HUES48 (cell line): ENCODE measurements around the gene CASK.

Experiments
- H3K27ac ChIP-seq: one replicate; pipeline ENCODE4 v1.7.0; 2013; ENCODE audit warnings: low read depth, low read length, inconsistent platforms
- H3K27me3 ChIP-seq: 2 replicates; pipeline ENCODE4 v1.6.1; 2013; ENCODE audit warnings: mild to moderate bottlenecking, low read length; ENCODE audit not compliant: control insufficient read depth, insufficient read depth
- H3K36me3 ChIP-seq: 2 replicates; pipeline ENCODE4 v1.6.1; 2013; ENCODE audit warnings: low read length; ENCODE audit not compliant: control insufficient read depth, insufficient read depth
- H3K4me1 ChIP-seq: 2 replicates; pipeline ENCODE4 v1.6.1; 2013; ENCODE audit warnings: mild to moderate bottlenecking, low read length; ENCODE audit not compliant: control insufficient read depth, insufficient read depth
- H3K4me3 ChIP-seq: 2 replicates; pipeline ENCODE4 v1.5.1; 2013; ENCODE audit warnings: mild to moderate bottlenecking, low read depth, low read length
- H3K9ac ChIP-seq: 2 replicates; pipeline ENCODE4 v1.6.1; 2013; ENCODE audit warnings: mild to moderate bottlenecking, low read depth, low read length, moderate library complexity
- H3K9me3 ChIP-seq: 2 replicates; pipeline ENCODE4 v1.6.1; 2013; ENCODE audit warnings: low read length; ENCODE audit not compliant: control insufficient read depth, insufficient read depth

Gene CASK, protein sequence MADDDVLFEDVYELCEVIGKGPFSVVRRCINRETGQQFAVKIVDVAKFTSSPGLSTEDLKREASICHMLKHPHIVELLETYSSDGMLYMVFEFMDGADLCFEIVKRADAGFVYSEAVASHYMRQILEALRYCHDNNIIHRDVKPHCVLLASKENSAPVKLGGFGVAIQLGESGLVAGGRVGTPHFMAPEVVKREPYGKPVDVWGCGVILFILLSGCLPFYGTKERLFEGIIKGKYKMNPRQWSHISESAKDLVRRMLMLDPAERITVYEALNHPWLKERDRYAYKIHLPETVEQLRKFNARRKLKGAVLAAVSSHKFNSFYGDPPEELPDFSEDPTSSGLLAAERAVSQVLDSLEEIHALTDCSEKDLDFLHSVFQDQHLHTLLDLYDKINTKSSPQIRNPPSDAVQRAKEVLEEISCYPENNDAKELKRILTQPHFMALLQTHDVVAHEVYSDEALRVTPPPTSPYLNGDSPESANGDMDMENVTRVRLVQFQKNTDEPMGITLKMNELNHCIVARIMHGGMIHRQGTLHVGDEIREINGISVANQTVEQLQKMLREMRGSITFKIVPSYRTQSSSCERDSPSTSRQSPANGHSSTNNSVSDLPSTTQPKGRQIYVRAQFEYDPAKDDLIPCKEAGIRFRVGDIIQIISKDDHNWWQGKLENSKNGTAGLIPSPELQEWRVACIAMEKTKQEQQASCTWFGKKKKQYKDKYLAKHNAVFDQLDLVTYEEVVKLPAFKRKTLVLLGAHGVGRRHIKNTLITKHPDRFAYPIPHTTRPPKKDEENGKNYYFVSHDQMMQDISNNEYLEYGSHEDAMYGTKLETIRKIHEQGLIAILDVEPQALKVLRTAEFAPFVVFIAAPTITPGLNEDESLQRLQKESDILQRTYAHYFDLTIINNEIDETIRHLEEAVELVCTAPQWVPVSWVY

GRCh38 chrX:41923211-41923977 is at the start of gene CASK:
Gene CASK (minus strand): TSS chrX:41923554. CDS start chrX:41922988, 566 bp downstream.
- H3K4me1 ChIP-seq: peaks cover 13% of the 10 kb centered on the region
- H3K9ac ChIP-seq: peak within 1 kb of the TSS; percentile 76
- H3K9me3 ChIP-seq: no peaks in the 10 kb centered on the region
- peak within 1 kb of the TSS; percentile 77 for H3K27ac ChIP-seq
- peak within 1 kb of the TSS; percentile 94 for H3K4me3 ChIP-seq
- H3K36me3 ChIP-seq: no peaks in the 10 kb centered on the region
- peaks cover 10% of the 10 kb centered on the region for H3K27me3 ChIP-seq

GRCh38 chrX:41971346-41971745 is 48.0 kb upstream of the CASK start:
- H3K4me3 ChIP-seq: no peak overlapping the region
- no peaks in the 10 kb centered on the region for H3K9me3 ChIP-seq
- H3K9ac ChIP-seq: no peak overlapping the region
- H3K27ac ChIP-seq: no peak overlapping the region
- H3K27me3 ChIP-seq: no peaks in the 10 kb centered on the region; the same call in none of the 2 replicates
- no peaks in the 10 kb centered on the region for H3K36me3 ChIP-seq
- peaks cover 12% of the 10 kb centered on the region for H3K4me1 ChIP-seq

GRCh38 chrX:41970419-41970818 is 47.1 kb upstream of the CASK start:
- Histone ChIP-seq H3K27me3 (no peaks in the 10 kb centered on the region; the same call in none of the 2 replicates), H3K4me1 (peaks cover 12% of the 10 kb centered on the region), H3K27ac (no peak overlapping the region), H3K9ac (no peak overlapping the region), H3K36me3 (no peaks in the 10 kb centered on the region), H3K9me3 (no peaks in the 10 kb centered on the region), H3K4me3 (no peak overlapping the region)

DNA sequence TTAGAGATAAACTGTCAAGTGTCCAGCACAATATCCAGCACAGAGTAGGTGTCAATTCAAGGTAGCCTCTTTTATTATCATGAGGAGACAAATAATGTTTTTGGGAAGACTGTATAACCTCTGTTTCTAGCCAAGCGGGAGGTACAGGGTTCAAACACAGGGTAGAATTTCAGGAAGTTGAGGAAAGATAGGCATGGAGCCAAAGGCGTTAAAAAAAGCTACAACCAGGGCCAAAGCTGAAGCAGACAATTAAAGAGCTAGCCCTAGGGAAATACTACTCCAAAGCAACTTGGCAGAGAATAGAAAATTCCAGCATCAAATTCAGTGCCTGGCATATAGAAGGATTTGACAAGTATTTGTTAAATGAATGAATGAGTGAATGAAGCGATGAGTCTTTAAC is 40.0 kb upstream of the CASK start:
- Histone ChIP-seq H3K27me3 (no peaks in the 10 kb centered on the region; the same call in 1 of the 2 replicates), H3K36me3 (no peaks in the 10 kb centered on the region), H3K9ac (no peak overlapping the region), H3K9me3 (no peaks in the 10 kb centered on the region), H3K4me1 (0 out of 2 replicates have a peak, but pooled peaks cover 7% of the 10 kb centered on the region), H3K27ac (no peak overlapping the region), H3K4me3 (no peak overlapping the region)

DNA sequence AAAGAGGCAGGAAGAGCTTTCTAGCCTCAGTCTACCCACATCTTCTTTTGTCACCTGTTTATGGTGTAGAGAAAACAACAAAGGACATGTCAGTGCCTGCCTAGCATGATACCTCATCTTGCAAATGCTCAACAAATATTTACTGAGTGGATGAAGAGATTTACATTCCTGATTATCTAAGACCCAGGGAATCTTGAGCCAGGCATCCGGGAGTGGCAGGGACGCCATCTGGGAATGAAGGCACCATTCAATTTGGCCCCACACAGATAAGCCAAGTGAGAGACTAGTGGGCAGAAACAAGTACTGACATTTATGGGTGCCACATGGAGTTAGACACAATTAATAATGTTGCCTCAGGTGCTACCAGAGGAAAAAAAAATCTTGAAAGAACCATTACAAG is 36.8 kb upstream of the CASK start:
- 0 out of 2 replicates have a peak, but pooled peaks cover 7% of the 10 kb centered on the region for H3K4me1 ChIP-seq
- no peaks in the 10 kb centered on the region for H3K27me3 ChIP-seq
- H3K27ac ChIP-seq: no peak overlapping the region
- no peak overlapping the region for H3K4me3 ChIP-seq
- H3K36me3 ChIP-seq: no peaks in the 10 kb centered on the region
- no peak overlapping the region for H3K9ac ChIP-seq
- H3K9me3 ChIP-seq: no peaks in the 10 kb centered on the region

GRCh38 chrX:41958861-41959260 is 35.5 kb upstream of the CASK start:
- H3K27ac ChIP-seq: no peak overlapping the region
- H3K9ac ChIP-seq: no peak overlapping the region
- no peak overlapping the region for H3K4me3 ChIP-seq
- H3K36me3 ChIP-seq: no peaks in the 10 kb centered on the region
- 0 out of 2 replicates have a peak, but pooled peaks cover 7% of the 10 kb centered on the region for H3K4me1 ChIP-seq
- no peaks in the 10 kb centered on the region for H3K9me3 ChIP-seq
- no peaks in the 10 kb centered on the region for H3K27me3 ChIP-seq

GRCh38 chrX:41956027-41956426 is 32.7 kb upstream of the CASK start:
- H3K9ac ChIP-seq: no peak overlapping the region
- H3K4me3 ChIP-seq: no peak overlapping the region
- 0 out of 2 replicates have a peak, but pooled peaks cover 7% of the 10 kb centered on the region for H3K4me1 ChIP-seq
- no peak overlapping the region for H3K27ac ChIP-seq
- H3K36me3 ChIP-seq: no peaks in the 10 kb centered on the region
- no peaks in the 10 kb centered on the region for H3K27me3 ChIP-seq
- no peaks in the 10 kb centered on the region for H3K9me3 ChIP-seq

- peaks cover 6% of the 10 kb centered on the region for H3K4me1 ChIP-seq
- no peak overlapping the region for H3K9ac ChIP-seq
- no peak overlapping the region for H3K4me3 ChIP-seq
- no peaks in the 10 kb centered on the region for H3K9me3 ChIP-seq
- no peaks in the 10 kb centered on the region for H3K27me3 ChIP-seq
- no peak overlapping the region for H3K27ac ChIP-seq
- H3K36me3 ChIP-seq: no peaks in the 10 kb centered on the region
Measured at GRCh38 chrX:41952102-41952501, 28.7 kb upstream of the CASK start.

- Histone ChIP-seq H3K4me1 (peaks cover 26% of the 10 kb centered on the region), H3K27me3 (no peaks in the 10 kb centered on the region), H3K27ac (peak overlapping the region; percentile 58), H3K9ac (no peak overlapping the region; the same call in 1 of the 2 replicates), H3K36me3 (no peaks in the 10 kb centered on the region), H3K4me3 (peak overlapping the region; percentile 22; the same call in 1 of the 2 replicates), H3K9me3 (no peaks in the 10 kb centered on the region)
Measured at GRCh38 chrX:41946989-41947612, 23.7 kb upstream of the CASK start.

DNA sequence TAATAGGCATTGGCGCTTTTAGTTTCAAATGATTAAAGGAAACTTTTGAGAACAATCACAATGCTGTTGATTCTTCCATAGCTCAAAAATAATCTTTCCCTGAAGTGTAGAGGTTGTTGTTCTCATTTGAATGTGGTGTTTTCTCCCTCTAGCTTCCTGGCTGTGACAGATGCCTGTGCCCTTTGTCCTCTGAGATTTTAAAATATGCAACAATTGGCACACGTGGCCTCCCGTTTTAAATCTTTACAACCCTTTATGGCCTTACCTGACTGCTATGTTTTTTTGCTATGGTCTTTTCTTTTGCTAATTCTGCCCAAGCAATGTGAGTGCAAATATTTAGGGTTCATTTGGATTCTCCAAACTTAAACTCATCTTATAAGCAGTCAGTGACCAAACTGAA is 22.9 kb upstream of the CASK start:
- no peaks in the 10 kb centered on the region for H3K36me3 ChIP-seq
- H3K9ac ChIP-seq: peak overlapping the region; percentile 44; the same call in 1 of the 2 replicates
- H3K9me3 ChIP-seq: no peaks in the 10 kb centered on the region

More for the DNA sequence above, 22.9 kb upstream of the CASK start:
- Histone ChIP-seq H3K4me3 (peak overlapping the region; percentile 24; the same call in 1 of the 2 replicates), H3K4me1 (peaks cover 26% of the 10 kb centered on the region), H3K27ac (peak overlapping the region; percentile 58), H3K27me3 (no peaks in the 10 kb centered on the region)
